ENCODE results near the gene PDZRN3. TPM values are rescaled to one million over a fixed set of nuclear protein-coding genes. Genes with fewer than 3 reads are reported as not detected.

The PDZRN3 gene
- total and polyA plus RNA-seq, 2 experiments from 2014 or later = 7.5 to 14.0 TPM

DNA sequence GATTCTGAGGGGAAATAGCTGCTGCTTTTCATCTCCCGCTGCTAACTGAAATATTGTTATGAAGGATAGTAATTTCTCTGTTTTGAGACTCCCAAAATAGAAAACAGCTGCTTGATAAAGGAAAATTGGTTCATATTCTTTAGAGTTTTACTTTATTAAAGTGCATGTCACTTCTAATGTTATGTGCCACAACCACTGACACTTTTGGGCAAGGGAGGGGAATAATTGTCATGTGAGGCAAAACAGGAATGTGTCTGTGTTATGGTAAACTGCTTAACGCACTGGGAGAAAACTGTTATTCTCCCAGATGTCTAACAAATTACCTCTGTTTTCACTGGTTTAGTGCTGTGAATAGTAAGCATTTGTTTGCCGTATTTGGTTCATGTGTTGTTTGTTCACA, 201.6 kb downstream of the PDZRN3 start:
- Histone ChIP-seq H3K4me3 (no peak overlapping the region), H3K9me2 (ENCODE audit: insufficient read depth) (peaks cover 5% of the 10 kb centered on the region; the same call in 1 of the 2 replicates), H3K27ac (ENCODE audit: low read depth) (no peak overlapping the region), H3K27me3 (ENCODE audit: insufficient read depth) (no peaks in the 10 kb centered on the region), H3K79me2 (replicated peaks; ENCODE audit: insufficient read depth) (no peaks in the 10 kb centered on the region; the same call in 1 of the 2 replicates), H3K4me1 (ENCODE audit: insufficient read depth) (0 out of 2 replicates have a peak, but pooled peaks cover 7% of the 10 kb centered on the region), H3F3A (replicated peaks; ENCODE audit: low read depth) (no peaks in the 10 kb centered on the region), H3K36me3 (ENCODE audit: insufficient read depth) (no peaks in the 10 kb centered on the region), H4K20me1 (replicated peaks; ENCODE audit: insufficient read depth) (no peaks in the 10 kb centered on the region), H3K4me2 (no peak overlapping the region), H2AFZ (no peak overlapping the region)
- TF ChIP-seq EZH2phosphoT487 (IDR thresholded peaks at IDR 0.05; ENCODE audit: unreplicated experiment) (no peak), STAT1 (IDR thresholded peaks at IDR 0.05; ENCODE audit: unreplicated experiment) (no peak), ZNF462 (CRISPR knock-in tag; IDR thresholded peaks at IDR 0.05) (no peak), JUNB (IDR thresholded peaks at IDR 0.05; ENCODE audit: unreplicated experiment) (no peak), NANOG (IDR thresholded peaks at IDR 0.05; ENCODE audit: borderline replicate concordance) (no peak), CREB1 (CRISPR knock-in tag; IDR thresholded peaks at IDR 0.05; ENCODE audit: low read depth) (no peak), EZH2 (IDR thresholded peaks at IDR 0.05; ENCODE audit: low read depth, unreplicated experiment) (no peak), ZNF114 (CRISPR knock-in tag; IDR thresholded peaks at IDR 0.05) (no peak), POLR2AphosphoS5 (IDR thresholded peaks at IDR 0.05; ENCODE audit: low read depth) (no peak), ZNF331 (CRISPR knock-in tag; IDR thresholded peaks at IDR 0.05; ENCODE audit: low read depth) (no peak)
- TF ChIP-seq, protein P1, sequence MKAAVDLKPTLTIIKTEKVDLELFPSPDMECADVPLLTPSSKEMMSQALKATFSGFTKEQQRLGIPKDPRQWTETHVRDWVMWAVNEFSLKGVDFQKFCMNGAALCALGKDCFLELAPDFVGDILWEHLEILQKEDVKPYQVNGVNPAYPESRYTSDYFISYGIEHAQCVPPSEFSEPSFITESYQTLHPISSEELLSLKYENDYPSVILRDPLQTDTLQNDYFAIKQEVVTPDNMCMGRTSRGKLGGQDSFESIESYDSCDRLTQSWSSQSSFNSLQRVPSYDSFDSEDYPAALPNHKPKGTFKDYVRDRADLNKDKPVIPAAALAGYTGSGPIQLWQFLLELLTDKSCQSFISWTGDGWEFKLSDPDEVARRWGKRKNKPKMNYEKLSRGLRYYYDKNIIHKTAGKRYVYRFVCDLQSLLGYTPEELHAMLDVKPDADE (IDR thresholded peaks at IDR 0.05) = no peak
- TF ChIP-seq, protein P2, sequence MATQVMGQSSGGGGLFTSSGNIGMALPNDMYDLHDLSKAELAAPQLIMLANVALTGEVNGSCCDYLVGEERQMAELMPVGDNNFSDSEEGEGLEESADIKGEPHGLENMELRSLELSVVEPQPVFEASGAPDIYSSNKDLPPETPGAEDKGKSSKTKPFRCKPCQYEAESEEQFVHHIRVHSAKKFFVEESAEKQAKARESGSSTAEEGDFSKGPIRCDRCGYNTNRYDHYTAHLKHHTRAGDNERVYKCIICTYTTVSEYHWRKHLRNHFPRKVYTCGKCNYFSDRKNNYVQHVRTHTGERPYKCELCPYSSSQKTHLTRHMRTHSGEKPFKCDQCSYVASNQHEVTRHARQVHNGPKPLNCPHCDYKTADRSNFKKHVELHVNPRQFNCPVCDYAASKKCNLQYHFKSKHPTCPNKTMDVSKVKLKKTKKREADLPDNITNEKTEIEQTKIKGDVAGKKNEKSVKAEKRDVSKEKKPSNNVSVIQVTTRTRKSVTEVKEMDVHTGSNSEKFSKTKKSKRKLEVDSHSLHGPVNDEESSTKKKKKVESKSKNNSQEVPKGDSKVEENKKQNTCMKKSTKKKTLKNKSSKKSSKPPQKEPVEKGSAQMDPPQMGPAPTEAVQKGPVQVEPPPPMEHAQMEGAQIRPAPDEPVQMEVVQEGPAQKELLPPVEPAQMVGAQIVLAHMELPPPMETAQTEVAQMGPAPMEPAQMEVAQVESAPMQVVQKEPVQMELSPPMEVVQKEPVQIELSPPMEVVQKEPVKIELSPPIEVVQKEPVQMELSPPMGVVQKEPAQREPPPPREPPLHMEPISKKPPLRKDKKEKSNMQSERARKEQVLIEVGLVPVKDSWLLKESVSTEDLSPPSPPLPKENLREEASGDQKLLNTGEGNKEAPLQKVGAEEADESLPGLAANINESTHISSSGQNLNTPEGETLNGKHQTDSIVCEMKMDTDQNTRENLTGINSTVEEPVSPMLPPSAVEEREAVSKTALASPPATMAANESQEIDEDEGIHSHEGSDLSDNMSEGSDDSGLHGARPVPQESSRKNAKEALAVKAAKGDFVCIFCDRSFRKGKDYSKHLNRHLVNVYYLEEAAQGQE (IDR thresholded peaks at IDR 0.05; ENCODE audit: unreplicated experiment) = no peak
- TF ChIP-seq, protein P3, sequence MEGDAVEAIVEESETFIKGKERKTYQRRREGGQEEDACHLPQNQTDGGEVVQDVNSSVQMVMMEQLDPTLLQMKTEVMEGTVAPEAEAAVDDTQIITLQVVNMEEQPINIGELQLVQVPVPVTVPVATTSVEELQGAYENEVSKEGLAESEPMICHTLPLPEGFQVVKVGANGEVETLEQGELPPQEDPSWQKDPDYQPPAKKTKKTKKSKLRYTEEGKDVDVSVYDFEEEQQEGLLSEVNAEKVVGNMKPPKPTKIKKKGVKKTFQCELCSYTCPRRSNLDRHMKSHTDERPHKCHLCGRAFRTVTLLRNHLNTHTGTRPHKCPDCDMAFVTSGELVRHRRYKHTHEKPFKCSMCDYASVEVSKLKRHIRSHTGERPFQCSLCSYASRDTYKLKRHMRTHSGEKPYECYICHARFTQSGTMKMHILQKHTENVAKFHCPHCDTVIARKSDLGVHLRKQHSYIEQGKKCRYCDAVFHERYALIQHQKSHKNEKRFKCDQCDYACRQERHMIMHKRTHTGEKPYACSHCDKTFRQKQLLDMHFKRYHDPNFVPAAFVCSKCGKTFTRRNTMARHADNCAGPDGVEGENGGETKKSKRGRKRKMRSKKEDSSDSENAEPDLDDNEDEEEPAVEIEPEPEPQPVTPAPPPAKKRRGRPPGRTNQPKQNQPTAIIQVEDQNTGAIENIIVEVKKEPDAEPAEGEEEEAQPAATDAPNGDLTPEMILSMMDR (conservative IDR thresholded peaks at IDR 0.05; ENCODE audit: low read depth in 2 of 2) = no peak
- no peak for ATAC-seq
- peaks cover 16% of the 10 kb centered on the region for H3K4me1 Mint-ChIP-seq
- H3K36me3 Mint-ChIP-seq (ENCODE audit: low read depth) = no peaks in the 10 kb centered on the region; the same call in 2 of the 3 replicates
- no peak for DNase-seq (ENCODE audit: low spot score)
- H3K4me3 Mint-ChIP-seq = no peak overlapping the region
- no peaks in the 10 kb centered on the region for H3K9me3 Mint-ChIP-seq
- H3K27me3 Mint-ChIP-seq (ENCODE audit: insufficient read depth, low read depth, poor library complexity) = peaks cover 4% of the 10 kb centered on the region
- H3K27ac Mint-ChIP-seq = no peak overlapping the region; the same call in 1 of the 2 replicates
